ENCODE measurements around the gene USP10.
"Not testable (repeated sequence)": the region's sequence is repeated elsewhere in the genome, so short reads cannot be mapped to it uniquely, and the experiment has no call there.

USP10 gene

DNA sequence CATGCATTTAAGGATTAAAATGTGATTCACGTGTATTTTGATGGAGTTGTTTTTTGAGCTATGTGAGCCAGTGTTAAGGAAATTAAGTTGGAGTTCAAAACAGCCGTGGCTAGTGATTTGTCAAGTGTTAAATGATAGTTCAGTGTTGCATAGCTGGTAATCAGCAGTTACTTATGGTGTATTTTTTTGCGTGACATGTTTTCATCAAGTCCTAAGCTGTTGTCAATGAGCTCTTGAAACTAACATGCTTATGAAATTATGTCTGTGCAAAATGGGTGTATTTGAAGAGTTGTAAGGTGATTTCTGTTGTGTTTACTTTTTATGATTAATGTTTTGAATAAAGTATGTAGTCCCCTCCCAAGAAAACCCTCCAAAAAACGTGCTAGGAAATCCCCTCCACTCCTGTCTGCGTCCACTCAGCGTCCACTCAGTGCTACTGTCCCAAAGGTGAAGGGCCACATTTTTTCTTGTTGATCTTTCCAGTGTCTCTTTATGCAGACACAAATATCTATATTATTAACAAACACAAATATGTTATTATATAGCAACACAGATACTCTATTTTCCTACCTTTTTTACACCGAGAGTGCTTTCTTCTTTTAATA lies 30.0 kb downstream of the USP10 start:
- DNase-seq = no peak

DNA sequence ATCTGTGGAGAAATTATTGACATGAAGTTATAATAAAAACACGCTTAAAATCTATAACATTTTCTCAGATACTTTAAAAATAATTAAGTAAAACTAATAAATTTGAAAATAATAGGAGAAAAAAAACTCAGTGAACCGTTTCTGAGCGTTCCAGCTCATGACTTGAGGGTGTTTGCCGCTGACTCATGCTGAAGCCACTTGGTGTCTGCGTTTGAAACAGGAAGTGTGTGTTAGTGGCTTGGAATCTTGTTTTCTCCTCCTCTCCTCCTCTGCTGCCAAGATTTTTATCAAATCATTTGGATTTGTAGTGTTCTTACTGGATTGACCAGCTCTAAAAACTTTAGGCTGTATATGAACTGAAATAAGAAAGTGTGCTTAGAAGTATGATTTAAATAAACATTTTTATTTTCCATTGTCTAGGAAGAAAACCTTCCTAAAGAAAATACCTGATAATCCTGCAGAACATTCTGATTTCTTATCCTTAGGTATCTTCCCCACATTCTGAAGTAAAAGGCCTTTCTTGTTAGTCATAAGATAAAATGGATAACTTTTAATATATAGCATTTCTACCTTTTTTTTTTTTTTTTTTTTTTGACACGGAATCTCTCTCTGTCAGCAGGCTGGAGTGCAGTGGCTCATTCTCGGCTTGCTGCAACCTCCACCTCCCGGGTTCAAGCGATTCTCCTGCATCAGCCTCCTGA lies 30.8 kb downstream of the USP10 start:
- no peak for DNase-seq

DNA sequence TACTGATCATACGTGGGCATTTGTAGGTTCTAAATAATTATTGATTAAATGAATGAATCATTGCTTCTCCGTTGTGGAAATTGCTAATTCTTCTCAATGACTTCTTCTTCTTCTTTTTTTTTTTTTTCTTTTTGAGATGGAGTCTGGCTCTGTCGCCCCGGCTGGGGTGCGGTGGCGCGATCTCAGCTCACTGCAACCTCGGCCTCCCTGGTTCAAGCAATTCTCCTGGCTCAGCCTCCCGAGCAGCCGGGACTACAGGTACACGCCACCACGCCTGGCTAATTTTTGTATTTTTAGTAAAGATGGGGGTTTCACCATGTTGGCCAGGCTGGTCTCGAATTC lies 32.5 kb downstream of the USP10 start:
- DNase-seq = not testable (repeated sequence)

DNA sequence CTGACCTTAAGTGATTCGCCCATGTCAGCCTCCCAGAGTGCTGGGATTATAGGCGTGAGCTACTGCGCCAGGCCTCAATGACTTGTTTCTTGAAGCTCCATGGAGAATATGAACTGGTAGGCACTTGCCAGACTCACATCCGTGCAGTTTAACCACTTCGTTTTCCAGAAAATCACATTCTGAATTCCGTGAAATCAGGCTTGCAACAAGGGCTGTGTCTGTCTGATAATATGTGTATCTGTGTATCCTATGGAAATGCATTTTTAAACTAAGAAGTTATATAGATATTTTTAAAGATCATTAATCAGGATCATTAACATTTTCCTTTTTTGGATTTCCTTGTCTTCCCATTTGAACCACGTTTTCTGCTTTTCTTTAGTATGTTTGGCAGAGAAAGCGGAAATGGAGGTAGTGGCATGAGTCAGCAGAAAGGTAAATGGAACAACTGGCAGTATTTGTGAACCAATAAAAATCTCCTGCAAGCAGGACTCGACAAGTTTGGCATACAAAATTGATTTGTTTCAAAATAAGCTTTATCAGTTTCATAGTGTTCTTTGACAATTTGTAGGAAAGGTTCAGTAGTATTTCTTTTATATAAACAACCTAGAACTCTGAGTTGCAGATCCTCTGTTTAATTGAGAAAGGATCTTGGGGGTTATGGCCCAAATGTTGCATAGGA lies 33.0 kb downstream of the USP10 start:
- DNase-seq = no peak

DNA sequence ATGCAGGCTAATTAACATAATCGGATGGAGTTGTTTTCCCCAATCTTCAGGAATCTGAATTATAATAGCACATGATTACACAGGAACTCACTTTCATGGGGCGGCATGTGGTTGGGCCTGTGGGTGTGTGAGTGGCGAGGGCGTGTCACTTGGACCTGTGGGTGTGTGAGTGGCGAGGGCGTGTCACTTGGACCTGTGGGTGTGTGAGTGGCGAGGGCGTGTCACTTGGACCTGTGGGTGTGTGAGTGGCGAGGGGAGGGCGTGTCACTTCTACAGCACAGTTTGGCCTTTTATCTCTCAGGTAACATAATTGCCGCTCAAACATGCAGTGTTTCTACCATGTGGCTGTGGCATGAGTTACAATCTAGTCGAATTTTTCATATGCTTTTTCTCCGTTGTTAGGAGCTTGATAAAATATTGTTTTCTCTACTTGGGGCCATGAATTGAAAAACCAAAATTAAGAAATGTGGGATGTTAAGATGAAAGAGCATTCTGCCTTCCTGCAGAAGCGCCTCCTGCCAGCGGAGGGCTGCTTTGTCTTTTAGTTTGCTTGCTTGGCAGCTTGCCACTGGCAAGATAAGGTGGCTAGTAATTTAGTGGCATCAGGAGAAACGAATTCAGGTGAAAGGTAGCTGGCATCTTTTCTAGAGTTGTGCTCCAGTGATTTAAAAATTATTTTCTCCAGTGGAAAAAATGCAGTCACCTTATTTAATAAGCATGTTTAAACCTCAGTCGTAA lies 36.2 kb downstream of the USP10 start:
- DNase-seq = peak; percentile 25

DNA sequence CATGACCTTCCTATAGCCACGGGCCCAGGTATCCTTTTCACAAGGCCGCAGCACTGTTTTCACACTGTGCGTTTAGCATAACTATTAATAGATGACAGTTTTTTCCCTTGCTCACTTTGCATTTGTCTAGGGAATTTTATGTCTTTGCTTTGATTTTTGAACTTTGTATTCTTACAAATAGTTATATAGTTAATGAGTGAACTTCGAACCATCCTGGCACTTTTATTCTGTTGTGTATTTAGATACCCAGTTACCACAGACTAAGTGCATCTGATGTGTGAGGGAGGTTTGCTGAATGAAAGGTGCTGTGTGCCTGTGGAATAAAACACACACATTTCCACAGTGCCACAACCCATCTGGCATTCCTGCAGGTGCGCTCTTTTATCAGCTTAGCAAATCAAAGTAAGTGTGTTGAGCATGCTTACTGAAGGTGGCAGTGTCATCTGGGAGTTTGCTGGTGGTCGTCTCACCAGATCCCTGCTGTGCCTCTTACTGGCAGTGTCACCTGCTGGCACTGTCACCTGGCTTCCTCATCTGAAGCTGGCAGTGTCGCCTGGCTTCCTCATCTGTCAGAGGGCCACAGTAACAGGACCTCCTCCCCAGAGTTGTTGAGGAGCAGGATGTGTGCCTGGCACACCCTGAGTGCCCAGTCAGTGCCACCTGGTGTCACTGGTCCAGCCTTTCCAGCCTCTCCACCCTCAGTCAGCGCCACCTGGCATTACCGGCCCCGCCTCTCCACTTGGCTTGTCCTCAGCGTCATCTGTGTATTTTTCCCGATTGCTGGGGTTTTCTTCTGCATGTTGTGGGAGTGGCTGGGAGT lies 37.6 kb downstream of the USP10 start:
- DNase-seq = no peak

DNA sequence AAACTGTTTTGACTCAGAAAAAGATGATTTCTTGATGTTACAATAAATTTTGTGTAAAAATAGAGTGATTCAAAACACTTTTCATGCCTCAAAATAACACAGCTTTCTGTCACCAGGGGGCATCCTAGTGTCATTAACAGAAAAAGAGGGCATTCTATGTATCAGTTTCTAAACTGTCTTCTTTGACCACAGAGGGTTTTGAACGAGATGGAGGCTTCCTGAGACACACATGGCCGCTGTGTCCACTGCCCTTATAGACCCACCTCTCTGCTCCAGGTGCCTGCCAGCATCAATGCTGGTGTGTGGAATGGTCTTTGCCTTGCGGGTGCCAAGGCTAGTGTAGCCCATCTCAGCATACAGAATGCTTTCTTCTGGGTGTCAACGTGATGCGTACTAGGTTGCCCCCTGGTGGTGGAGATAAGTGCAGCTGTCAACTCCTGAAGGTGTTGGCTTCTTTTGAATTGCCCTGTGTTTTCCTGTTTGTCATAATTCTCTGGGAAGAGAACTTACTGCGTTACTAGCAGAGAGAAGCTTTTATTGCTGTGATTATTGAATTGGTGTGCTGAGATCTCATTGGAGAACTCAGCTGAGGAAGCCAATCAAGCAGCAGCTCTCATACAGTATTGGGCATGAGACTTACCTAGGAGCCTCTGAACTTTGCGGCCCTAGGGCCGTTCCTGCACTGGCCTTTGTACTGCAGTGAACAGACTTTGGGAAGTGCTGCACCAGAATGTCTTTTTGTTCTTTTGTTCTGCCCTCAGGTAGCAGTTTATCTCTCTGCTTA lies 38.6 kb downstream of the USP10 start:
- DNase-seq = peak; percentile 84

DNA sequence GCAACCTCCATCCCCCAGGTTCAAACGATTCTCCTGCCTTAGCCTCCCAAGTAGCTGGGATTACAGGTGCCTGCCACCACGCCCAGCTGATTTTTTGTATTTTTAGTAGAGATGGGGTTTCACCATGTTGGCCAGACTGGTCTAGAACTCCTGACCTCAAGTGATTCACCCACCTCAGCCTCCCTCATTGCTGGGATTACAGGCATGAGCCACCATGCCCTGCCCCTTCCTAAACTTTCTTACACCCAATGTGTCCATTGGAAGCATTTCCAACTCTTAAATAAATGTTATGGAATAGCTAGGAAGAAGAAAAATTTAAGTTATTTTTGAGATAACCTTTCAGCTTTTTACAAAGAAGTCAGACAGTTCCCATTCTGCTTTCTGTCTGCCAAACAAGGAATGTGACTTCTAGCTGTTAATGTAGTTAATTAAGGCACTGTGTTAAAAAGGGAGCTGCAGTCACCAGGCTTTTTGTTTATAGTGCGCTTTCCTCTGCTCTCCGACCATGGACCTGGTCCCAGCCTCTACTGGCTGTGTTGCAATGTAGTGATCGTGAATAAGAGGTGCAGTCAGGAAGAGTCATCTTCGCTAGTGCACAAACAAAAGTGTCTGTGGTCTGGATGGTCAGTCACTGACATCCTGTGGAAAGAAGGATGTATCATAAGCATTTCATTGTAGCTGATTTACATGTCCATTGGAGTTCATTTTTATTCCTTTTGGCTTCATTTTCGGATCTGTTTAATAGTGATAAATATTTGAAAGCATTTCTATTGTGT lies 39.7 kb downstream of the USP10 start:
- DNase-seq = no peak

DNA sequence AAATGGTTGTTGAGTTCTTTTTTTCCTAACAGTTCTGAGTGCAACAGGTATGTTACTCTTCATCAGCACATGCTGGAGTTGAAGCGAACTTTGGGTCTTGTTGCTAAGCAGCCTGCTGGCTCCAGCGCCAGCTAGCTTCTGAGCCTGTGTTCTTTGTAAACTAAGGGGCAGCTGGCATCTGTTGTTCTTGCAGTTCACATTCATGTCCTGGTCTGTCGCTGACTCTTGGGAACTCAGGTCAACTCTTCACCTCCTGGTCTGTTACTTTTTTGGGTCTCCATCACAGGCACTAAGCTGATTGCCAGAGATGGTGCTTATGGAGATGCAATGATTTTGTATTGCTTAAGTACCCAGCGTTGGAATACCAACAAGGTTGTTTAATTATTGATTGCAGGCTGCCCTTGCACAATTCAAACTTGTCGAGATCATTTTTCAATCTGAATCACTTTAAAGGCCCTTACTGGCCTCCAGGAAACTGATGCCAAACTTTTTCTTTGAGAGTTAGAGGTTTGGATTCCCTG lies 40.9 kb downstream of the USP10 start:
- DNase-seq = no peak

DNA sequence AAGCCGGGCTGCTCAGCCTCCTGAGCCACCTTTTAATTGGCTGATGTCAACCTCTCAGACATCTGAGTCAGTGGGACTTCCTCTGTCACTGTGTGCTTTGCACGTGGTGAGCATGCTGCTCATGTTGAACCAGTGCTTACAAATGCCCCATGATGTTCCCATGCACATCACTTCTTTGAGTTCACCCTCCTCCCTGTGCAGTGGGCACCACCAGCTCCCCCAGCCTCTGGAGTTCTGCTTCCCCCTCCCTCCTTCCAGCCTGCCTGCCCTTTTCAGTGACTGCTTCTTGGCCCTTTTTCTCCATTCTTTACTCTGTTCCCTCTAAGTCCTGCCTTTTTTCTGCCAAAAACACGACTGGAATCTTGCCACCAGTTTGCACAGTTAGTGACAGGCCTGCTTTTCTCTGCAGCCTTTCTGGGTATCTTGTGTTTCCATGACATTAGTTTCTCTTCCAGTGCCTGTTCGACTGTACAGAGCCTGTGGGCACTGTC lies 41.6 kb downstream of the USP10 start:
- peak; percentile 30 for DNase-seq

DNA sequence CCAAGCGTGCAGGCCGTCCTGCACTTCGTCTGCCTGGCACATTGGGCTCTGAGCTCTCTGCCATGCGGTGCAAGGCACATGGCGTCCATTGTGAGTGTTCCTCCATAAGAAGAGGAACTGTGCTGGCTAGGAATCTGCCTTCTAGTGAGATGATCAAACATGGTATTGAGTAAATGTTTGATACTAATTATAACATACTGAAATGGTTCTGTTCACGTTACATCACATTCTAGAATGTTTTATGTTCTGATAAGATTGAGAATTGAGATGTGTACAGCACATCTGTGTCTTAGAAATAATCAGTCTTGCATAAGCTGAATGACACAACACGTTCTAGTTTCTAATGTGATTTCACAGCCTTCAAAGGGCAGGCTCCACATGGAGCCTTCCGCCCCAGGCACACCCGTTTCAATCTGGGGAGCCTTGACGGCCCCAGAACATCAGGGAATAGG lies 42.9 kb downstream of the USP10 start:
- no peak for DNase-seq

DNA sequence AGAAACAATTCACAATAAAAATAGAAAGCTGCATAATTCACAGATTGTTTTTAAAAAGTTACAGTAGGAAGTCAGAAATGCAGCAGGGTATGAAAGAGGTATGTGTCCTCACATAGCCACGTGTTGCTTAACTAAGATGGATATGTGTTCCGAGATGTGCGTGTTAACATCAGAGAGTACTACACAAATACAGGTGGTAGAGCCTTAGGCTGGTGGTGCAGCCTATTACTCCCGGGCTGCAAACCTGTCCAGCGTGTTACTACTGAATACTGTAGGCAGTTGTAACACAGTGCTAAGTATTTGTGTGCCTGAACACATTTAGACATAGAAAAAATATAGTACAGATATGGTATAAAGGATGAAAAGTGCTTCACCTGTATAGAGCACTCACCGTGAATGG lies 46.4 kb downstream of the USP10 start:
- no peak for DNase-seq

DNA sequence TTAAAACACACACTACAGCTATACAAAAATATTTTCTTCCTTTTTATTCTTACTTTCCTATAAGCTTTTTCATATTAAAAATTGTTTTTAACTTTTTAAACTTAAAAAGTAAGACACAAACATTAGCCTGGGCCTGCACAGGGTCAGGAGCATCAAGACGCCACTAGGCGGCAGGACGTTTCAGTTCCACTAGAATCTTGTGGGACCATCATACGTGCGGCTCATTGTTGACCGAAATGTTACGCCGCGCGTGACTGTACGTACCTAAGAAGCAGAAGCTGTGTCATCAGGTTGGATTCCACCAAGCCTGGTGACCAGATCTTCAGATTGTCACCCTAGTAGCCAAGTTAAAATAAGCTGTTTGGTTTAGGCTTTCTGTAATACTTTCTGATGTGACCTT lies 47.1 kb downstream of the USP10 start:
- no peak for DNase-seq

DNA sequence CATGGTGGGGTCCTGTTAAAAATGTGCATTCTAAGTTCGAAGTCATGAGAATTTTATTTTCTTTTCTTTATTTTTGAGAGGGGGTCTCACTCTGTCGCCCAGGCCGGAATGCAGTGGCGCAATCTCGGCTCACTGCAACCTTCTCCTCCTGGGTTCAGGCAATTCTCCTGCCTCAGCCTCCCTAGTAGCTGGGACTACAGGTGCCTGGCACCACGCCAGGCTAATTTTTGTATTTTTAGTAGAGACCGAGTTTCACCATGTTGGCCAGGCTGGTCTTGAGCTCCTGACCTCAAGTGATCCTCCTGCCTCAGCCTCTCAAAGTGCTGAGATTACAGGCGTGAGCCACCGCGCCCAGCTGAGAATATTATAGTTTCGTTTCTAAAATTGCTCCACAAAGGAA lies 48.4 kb downstream of the USP10 start:
- DNase-seq = not testable (repeated sequence)

DNA sequence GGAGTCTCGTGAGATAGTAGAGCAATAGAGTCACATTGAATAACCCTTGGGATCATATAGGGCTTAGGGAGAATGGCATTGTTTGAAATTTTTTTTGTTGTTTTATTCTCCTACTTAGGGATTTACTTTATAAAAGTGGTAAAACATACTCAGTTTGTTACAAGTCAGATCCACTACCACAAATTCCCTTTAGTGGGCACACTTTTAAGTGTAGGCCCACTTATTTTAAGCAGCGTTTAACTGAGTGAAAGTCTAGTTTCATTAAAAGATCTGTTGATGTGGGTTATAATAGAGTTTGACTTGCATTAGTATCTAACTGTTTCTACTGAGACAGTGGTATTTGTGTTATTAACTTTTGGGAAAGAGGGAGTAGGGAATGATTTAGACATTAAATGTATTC lies 49.3 kb downstream of the USP10 start:
- DNase-seq = no peak

DNA sequence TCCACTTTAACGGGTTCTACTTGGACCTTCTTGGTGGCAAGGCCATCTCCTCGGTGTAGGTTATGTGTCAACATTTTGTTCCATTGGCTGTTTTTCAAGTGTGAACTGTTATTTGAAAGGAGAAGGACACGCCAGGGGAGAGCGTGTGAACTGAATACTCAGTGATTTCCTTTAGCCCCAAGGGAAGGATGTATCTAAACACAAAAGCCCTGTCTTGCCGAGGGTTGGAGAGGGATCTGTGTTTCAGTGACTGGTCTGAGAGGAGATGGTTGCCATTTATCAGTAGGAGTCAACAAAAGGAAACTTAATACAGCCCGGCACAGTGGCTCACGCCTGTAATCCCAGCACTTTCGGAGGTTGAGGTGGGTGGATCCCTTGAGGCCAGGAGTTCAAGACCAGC lies 50.0 kb downstream of the USP10 start:
- no peak for DNase-seq

DNA sequence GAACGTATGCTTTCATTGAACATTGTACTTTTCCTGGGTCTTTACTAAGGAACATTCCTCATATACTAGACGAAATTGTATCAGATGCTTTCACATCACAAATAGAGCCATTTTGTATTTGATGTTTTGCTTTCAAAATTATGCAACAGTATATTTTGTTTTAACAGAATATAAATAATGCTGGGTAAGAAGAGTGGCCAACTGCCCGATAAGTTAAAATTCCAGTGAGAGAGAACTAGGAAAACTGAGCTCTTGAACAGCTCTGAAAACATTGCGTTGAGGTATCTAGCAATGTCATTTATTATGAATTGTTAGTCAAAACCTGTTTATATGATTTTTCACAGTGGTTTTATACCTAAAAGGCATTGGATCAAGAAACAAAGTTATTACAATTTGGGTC lies 50.8 kb downstream of the USP10 start:
- DNase-seq = no peak

DNA sequence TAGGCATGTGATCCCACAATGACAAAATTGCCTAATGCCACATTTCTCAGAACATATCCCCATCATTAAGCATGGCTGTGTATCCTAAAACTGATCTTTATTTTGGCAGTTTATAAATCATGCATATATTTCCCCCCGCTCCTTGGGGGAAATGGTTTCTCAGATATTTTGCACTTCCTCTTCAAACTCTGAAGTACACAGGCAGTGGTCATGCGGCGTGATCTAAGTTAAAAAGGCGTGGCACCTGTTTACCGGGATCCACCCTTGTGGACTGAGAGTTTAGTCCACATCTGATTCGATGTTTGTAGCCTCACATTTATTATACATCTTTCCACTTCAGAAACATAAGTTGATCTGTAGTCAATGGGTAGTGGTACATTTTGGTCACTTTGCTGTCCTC lies 51.4 kb downstream of the USP10 start:
- DNase-seq = no peak

DNA sequence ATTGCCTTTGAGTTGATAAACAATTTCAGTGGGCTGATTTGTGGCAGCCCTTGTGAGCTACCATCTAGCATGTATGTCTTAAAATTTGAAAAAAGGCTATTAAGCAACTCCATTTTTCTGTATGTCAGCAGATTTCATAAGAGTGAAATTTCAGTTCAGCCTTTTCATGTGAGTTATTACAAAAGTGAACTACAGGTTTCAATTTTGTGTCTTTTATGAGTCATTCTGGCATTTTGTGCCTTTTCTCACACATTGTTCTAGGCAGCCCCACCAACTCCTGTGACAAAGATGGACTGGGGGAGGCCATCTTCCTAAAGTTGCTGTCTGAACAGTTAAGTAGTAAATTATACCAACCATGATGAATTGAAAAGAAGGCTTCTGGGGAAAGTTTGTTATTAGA lies 52.1 kb downstream of the USP10 start:
- peak; percentile 55 for DNase-seq

DNA sequence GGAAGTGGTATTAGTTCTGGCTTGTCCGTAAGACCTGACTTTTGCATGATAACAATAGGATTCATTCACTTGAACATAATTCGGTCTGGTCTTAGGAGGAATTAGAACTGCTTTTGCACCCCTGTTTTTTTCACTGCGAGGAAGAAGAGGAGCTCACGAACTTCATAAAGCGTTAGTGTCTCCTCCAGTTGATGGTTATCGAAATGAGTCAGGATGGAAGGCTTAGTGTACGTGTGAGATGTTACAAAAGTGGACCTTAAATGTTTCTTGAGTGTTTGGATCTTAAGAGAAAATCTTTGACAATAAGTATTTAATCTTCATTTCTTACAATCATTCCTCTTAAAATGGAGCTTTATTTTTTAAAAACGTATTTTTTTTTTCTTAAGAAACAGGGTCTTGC lies 52.8 kb downstream of the USP10 start:
- DNase-seq = no peak

Measured in activated CD4-positive, alpha-beta T cell treated with anti-CD3 and anti-CD28 coated beads for 48 hours (primary cell).